ENCODE measurements around the gene LNX1.

The LNX1 gene

DNA sequence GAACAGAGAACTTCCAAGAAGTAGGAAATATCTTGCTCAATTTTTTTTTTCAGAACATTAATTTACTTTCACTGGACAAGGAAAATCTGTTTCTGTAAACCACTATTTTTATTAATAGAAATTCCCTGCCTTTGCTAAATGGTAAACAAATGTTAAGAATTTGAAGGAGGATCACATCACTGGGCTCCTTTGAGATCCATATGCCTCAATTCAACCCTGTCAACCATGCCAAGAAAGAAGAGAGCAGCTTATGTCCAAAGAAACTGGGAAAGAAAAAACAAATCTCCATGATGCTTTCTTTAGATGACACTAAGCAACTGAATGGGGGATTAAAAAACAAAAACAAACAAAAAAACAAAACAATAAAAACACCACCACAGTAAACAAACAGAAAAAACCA lies 47.7 kb downstream of the LNX1 start:
- no peak for DNase-seq (ENCODE audit: low spot score)
- in situ Hi-C loops (cut with MboI; ENCODE audit: low sequenced_read_pairs, unreplicated experiment) = no loop called here
- no peak for TF ChIP-seq CTCF (IDR thresholded peaks at IDR 0.05; ENCODE audit: borderline replicate concordance, control extremely low read depth, extremely low read depth, insufficient read depth, missing control alignments)

GRCh38 chr4:53541577-53542206 lies 49.6 kb downstream of the LNX1 start:
- TF ChIP-seq CTCF (IDR thresholded peaks at IDR 0.05; ENCODE audit: borderline replicate concordance, control extremely low read depth, extremely low read depth, insufficient read depth, missing control alignments) = no peak
- DNase-seq (ENCODE audit: low spot score) = no peak
- in situ Hi-C loops (cut with MboI; ENCODE audit: low sequenced_read_pairs, unreplicated experiment) = no loop called here

- in situ Hi-C loops (cut with MboI; ENCODE audit: low sequenced_read_pairs, unreplicated experiment) = no loop called here
- no peak for DNase-seq (ENCODE audit: low spot score)
- TF ChIP-seq CTCF (IDR thresholded peaks at IDR 0.05; ENCODE audit: borderline replicate concordance, control extremely low read depth, extremely low read depth, insufficient read depth, missing control alignments) = no peak
These were observed 52.5 kb downstream of the LNX1 start for GRCh38 chr4:53538756-53539155.

GRCh38 chr4:53537606-53538005 lies 53.7 kb downstream of the LNX1 start:
- no peak for TF ChIP-seq CTCF (IDR thresholded peaks at IDR 0.05; ENCODE audit: borderline replicate concordance, control extremely low read depth, extremely low read depth, insufficient read depth, missing control alignments)
- in situ Hi-C loops (cut with MboI; ENCODE audit: low sequenced_read_pairs, unreplicated experiment) = no loop called here
- no peak for DNase-seq (ENCODE audit: low spot score)

- no peak for DNase-seq (ENCODE audit: low spot score)
- in situ Hi-C loops (cut with MboI; ENCODE audit: low sequenced_read_pairs, unreplicated experiment) = no loop called here
- no peak for TF ChIP-seq CTCF (IDR thresholded peaks at IDR 0.05; ENCODE audit: borderline replicate concordance, control extremely low read depth, extremely low read depth, insufficient read depth, missing control alignments)
These were observed 55.0 kb downstream of the LNX1 start for GRCh38 chr4:53536328-53536727.

DNA sequence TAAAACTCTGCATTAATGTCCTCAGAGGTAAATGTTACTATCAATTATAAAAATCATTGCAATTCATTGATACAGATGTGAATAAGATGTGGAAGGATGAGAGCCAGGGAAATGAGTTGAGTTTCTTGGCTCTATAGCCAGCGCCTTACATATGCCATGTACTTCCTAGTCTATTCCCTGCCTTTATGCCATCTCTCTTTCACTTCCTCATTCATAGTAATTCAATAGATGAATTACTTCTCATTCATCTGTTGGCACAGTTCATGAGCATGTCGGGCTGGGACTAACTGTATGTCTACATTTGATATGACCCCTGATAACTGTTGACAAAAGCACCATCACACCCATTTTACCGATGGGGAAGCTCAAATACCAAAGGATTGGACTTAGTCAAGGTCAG lies 55.7 kb downstream of the LNX1 start:
- no peak for DNase-seq (ENCODE audit: low spot score)
- TF ChIP-seq CTCF (IDR thresholded peaks at IDR 0.05; ENCODE audit: borderline replicate concordance, control extremely low read depth, extremely low read depth, insufficient read depth, missing control alignments) = no peak
- in situ Hi-C loops (cut with MboI; ENCODE audit: low sequenced_read_pairs, unreplicated experiment) = no loop called here
